HepG2 (cell line): ENCODE results near the gene ESAM. TPM values are rescaled to one million over a fixed set of nuclear protein-coding genes. Genes with fewer than 3 reads are reported as not detected.

Experiments used
- ATAC-seq: fragments of 200-7000 bp; cut with Tn5 transposase; 3 replicates; pipeline ENCODE4 v1.9.1; 2020; ENCODE audit warnings: mild to moderate bottlenecking, moderate library complexity
- BruUV-seq: library from RNA; stranded (reverse); fragments of 400-500 nt; replicated peaks from 2 replicates; lab custom pipeline; 2021; lab: Mats Ljungman, UMichigan
- CTCF ChIA-PET: fragments of 300-600 bp; formaldehyde crosslinking; extraction: SDS; loops from one replicate; lab custom pipeline; 2021; ENCODE audit warnings: low total read pairs, inconsistent platforms, low intra/inter-chr PET ratio; lab: Yijun Ruan, JAX
- POLR2A ChIA-PET: fragments of 350-600 bp; sonication (Branson Sonifier 250); formaldehyde crosslinking; loops from one replicate; lab custom pipeline; 2020; ENCODE audit warnings: antibody characterized with exemption, inconsistent platforms; lab: Yijun Ruan, JAX
- DNase-seq: peaks from one replicate; pipeline ENCODE4 v3.0.0-alpha.2; 2015; ENCODE audit warnings: low spot score
- FAIRE-seq: peaks from 3 replicates; lab custom pipeline; 2011; peaks lifted over from hg19 to GRCh38; lab: Jason Lieb, UNC
- H2AFZ ChIP-seq: one replicate; pipeline ENCODE4 v1.6.1; 2011; ENCODE audit warnings: low read length, inconsistent platforms
- H3K27ac ChIP-seq: fragments of 300-600 bp; 3 replicates; pipeline ENCODE4 v1.8.0; 2011; ENCODE audit warnings: mixed run types, mild to moderate bottlenecking, mixed read lengths, low read length, inconsistent platforms; ENCODE audit not compliant: insufficient read depth; ENCODE audit errors: extremely low read length
- H3K27me3 ChIP-seq, 2 experiments: fragments of 200-600 bp in 1 of 2; 2 replicates in 1 of 2; 3 replicates in 1 of 2; pipeline versions ENCODE4 v1.6.0 to v1.8.0; 2011; ENCODE audit warnings: low read length in 2 of 2, mild to moderate bottlenecking in 2 of 2, moderate library complexity in 2 of 2, inconsistent platforms in 1 of 2; ENCODE audit not compliant: insufficient read depth in 2 of 2, control insufficient read depth in 1 of 2
- H3K36me3 ChIP-seq, 2 experiments: fragments of 200-600 bp in 1 of 2; replicated peaks in 1 of 2; 2 replicates in 1 of 2; 3 replicates in 1 of 2; pipeline versions ENCODE4 v1.5.1 to v1.8.0; 2011; ENCODE audit warnings: low read length in 2 of 2, inconsistent platforms in 1 of 2; ENCODE audit not compliant: insufficient read depth in 2 of 2, control insufficient read depth in 1 of 2
- H3K4me1 ChIP-seq: 2 replicates; pipeline ENCODE4 v1.5.1; 2012; ENCODE audit warnings: low read length, inconsistent platforms; ENCODE audit not compliant: insufficient read depth
- H3K4me2 ChIP-seq: 2 replicates; pipeline ENCODE4 v1.6.0; 2011; ENCODE audit warnings: low read depth, low read length, inconsistent platforms
- H3K4me3 ChIP-seq, 3 experiments: fragments of 200-600 bp in 1 of 3; sonication (generic), shearing (Covaris generic) in 1 of 3; replicated peaks in 1 of 3; 2 replicates each; pipeline ENCODE4 v1.5.1; 2011 to 2016; ENCODE audit warnings: low read length in 3 of 3, inconsistent platforms in 2 of 3, low read depth in 2 of 3, mild to moderate bottlenecking in 2 of 3, control low read depth in 1 of 3, mixed read lengths in 1 of 3; ENCODE audit not compliant: insufficient read depth in 1 of 3
- H3K79me2 ChIP-seq: one replicate; pipeline ENCODE4 v1.6.1; 2011; ENCODE audit warnings: low read length, inconsistent platforms; ENCODE audit not compliant: insufficient read depth
- H3K9ac ChIP-seq: 2 replicates; pipeline ENCODE4 v1.6.0; 2011; ENCODE audit warnings: mild to moderate bottlenecking, low read depth, low read length, inconsistent platforms; ENCODE audit not compliant: insufficient read depth
- H3K9me3 ChIP-seq: 2 replicates; pipeline ENCODE4 v1.5.1; 2012; ENCODE audit warnings: mild to moderate bottlenecking, low read length
- H4K20me1 ChIP-seq: 2 replicates; pipeline ENCODE4 v1.6.0; 2011; ENCODE audit warnings: inconsistent platforms, mild to moderate bottlenecking, low read length, moderate library complexity; ENCODE audit not compliant: insufficient read depth
- CENPX ChIP-seq: sonication (generic); formaldehyde crosslinking; IDR thresholded peaks from 2 replicates; pipeline ENCODE4 v1.9.0; 2021; ENCODE audit warnings: mild to moderate bottlenecking, missing genetic modification reagents, moderate library complexity
- HES4 ChIP-seq: sonication (generic); formaldehyde crosslinking; IDR thresholded peaks from 2 replicates; pipeline ENCODE4 v1.9.0; 2021; ENCODE audit warnings: mild to moderate bottlenecking, missing genetic modification reagents, borderline replicate concordance
- NFRKB ChIP-seq: fragments of 450-650 bp; IDR thresholded peaks from 2 replicates; pipeline ENCODE4 v1.6.1; 2017
- NR0B2 ChIP-seq: sonication (generic); formaldehyde crosslinking; IDR thresholded peaks from 2 replicates; pipeline ENCODE4 v1.4.0; 2020; ENCODE audit warnings: mild to moderate bottlenecking, missing genetic modification reagents
- SRSF9 ChIP-seq: fragments of 200-400 bp; formaldehyde crosslinking; IDR thresholded peaks from 2 replicates; pipeline ENCODE4 v1.6.1; 2018; ENCODE audit warnings: borderline replicate concordance, mild to moderate bottlenecking, low read depth, low read length; ENCODE audit not compliant: insufficient read depth, poor library complexity, severe bottlenecking
- ZFAT ChIP-seq: sonication (generic); formaldehyde crosslinking; conservative IDR thresholded peaks from 2 replicates; pipeline ENCODE4 v1.8.1; 2023; ENCODE audit warnings: missing genetic modification reagents, inconsistent platforms
- ZFP62 ChIP-seq: sonication (generic); formaldehyde crosslinking; IDR thresholded peaks from 2 replicates; pipeline ENCODE4 v1.4.0; 2020; ENCODE audit warnings: missing genetic modification reagents
- ZNF30 ChIP-seq: sonication (generic); formaldehyde crosslinking; IDR thresholded peaks from 2 replicates; pipeline ENCODE4 v1.5.0; 2020; ENCODE audit warnings: mild to moderate bottlenecking, missing genetic modification reagents
- ZNF451 ChIP-seq: sonication (generic); formaldehyde crosslinking; IDR thresholded peaks from 2 replicates; pipeline ENCODE4 v1.5.0; 2020; ENCODE audit warnings: mild to moderate bottlenecking, missing genetic modification reagents
- ZNF574 ChIP-seq: sonication (generic); formaldehyde crosslinking; IDR thresholded peaks from 2 replicates; pipeline ENCODE4 v1.4.0; 2020; ENCODE audit warnings: missing genetic modification reagents
- ZNF652 ChIP-seq: IDR thresholded peaks from 2 replicates; pipeline ENCODE4 v1.6.1; 2016; ENCODE audit warnings: low read depth, borderline replicate concordance
- ZNF768 ChIP-seq: sonication (generic); formaldehyde crosslinking; IDR thresholded peaks from 2 replicates; pipeline ENCODE4 v1.4.0; 2020; ENCODE audit warnings: missing genetic modification reagents
- ZZZ3 ChIP-seq: sonication (generic); formaldehyde crosslinking; IDR thresholded peaks from 2 replicates; pipeline ENCODE4 v1.4.0; 2020; ENCODE audit warnings: missing genetic modification reagents, mild to moderate bottlenecking, borderline replicate concordance
- WGBS: methylation state at CpG from one replicate; pipeline ENCODE4 v1.1.6; 2017; ENCODE audit warnings: low lambda C conversion rate; 5-methylcytosine and 5-hydroxymethylcytosine counted together
- in situ Hi-C: cut with HindIII; loops from 2 replicates; pipeline ENCODE4 v1.10.0; 2017; ENCODE audit warnings: low pct_unique_long_range_greater_than_20kb; ENCODE audit not compliant: extremely low pct_ligation_motif_present
- intact Hi-C: fragments of 100-400 bp; cut with micrococcal nuclease; formaldehyde crosslinking; loops from one replicate; pipeline ENCODE4 v1.10.0; 2022; ENCODE audit not compliant: unreplicated experiment
- polyA plus RNA-seq, 8 experiments: library from polyadenylated mRNA; depleted of rRNA in 3 of 8; stranded (reverse) in 7 of 8; unstranded in 1 of 8; fragments of >200 nt; fragmentation: Illumina TruSeq in 4 of 8; extraction: Trizol in 4 of 8; gene quantifications; 2 replicates each; pipeline versions ENCODE4 v1.2.1 to v1.2.3, GENCODE V29; 2011 to 2016; ENCODE audit warnings: low read depth in 4 of 8, missing spikeins in 1 of 8, mixed read lengths in 1 of 8; ENCODE audit not compliant: insufficient read depth in 1 of 8
- total RNA-seq, 5 experiments: library from RNA; depleted of rRNA; stranded (reverse); fragments of >200 nt; fragmentation: Illumina TruSeq; extraction: Trizol; gene quantifications; 2 replicates each; pipeline ENCODE4 v1.2.3, GENCODE V29; 2016; ENCODE audit warnings: low read depth in 1 of 5

Gene ESAM
- total and polyA plus RNA-seq, 2 of the 13 experiments (the other 11 are each of a cell fraction or from before 2014, with no cell fraction given), result 1.2 to 6.8 TPM

- TF ChIP-seq ZNF574, result no peak
These were observed 7.4 kb downstream of the ESAM start (continued) for GRCh38 chr11:124754710-124755109.

GRCh38 chr11:124754309-124754708 lies 7.8 kb downstream of the ESAM start:
- no TSS peak for BruUV-seq
- ChIA-PET POLR2A (interaction anchor here (0.6 kb wide), 1 partner anchor 31 kb away, joined by 3 read pairs; no protein-coding TSS in a partner anchor), CTCF (no interaction called here)
- no peak for DNase-seq
- Histone ChIP-seq H3K79me2 (no peaks in the 10 kb centered on the region), H3K27me3 (peaks cover 0 to 31% of the 10 kb centered on the region in 2 experiments; a peak in 4 of 5 replicates), H3K4me1 (peaks cover 56% of the 10 kb centered on the region), H3K4me2 (no peak overlapping the region), H3K9me3 (no peaks in the 10 kb centered on the region), H2AFZ (no peak overlapping the region), H3K27ac (no peak overlapping the region), H3K36me3 (no peaks in the 10 kb centered on the region), H3K4me3 (no peak overlapping the region), H3K9ac (no peak overlapping the region), H4K20me1 (no peaks in the 10 kb centered on the region)
- ATAC-seq, result no peak
- in situ Hi-C loops, result no loop called here
- intact Hi-C loops, result no loop called here
- 57% methylated on average over 4 of the region's 4 CpGs for WGBS
- FAIRE-seq, result no peak
- TF ChIP-seq ZNF30 (CRISPR knock-in tag), result no peak
- no peak for TF ChIP-seq SRSF9
- TF ChIP-seq ZNF652 (CRISPR knock-in tag), result no peak
- TF ChIP-seq ZFP62 (CRISPR knock-in tag), result no peak
- TF ChIP-seq ZNF451 (CRISPR knock-in tag), result no peak
- TF ChIP-seq ZZZ3 (CRISPR knock-in tag), result no peak
- no peak for TF ChIP-seq NR0B2 (CRISPR knock-in tag)
- TF ChIP-seq ZFAT, result no peak
- no peak for TF ChIP-seq CENPX
- TF ChIP-seq NFRKB, result no peak
- TF ChIP-seq HES4, result no peak
- no peak for TF ChIP-seq ZNF768 (CRISPR knock-in tag)
